Fibroblast of lung (primary cell): ENCODE results near the gene TWSG1. TPM values are rescaled to one million over a fixed set of nuclear protein-coding genes. Genes with fewer than 3 reads are reported as not detected.

ENCODE experiments used
- DNase-seq, 2 donors: peaks; one replicate each; pipeline versions ENCODE4 v3.0.0 to v3.0.0-alpha.2; 2010; ENCODE audit warnings: low read depth in 2 of 2
- H2AFZ ChIP-seq: 2 replicates; pipeline ENCODE4 v1.5.1; 2012; ENCODE audit warnings: low read length, control low read depth, inconsistent platforms
- H3K27ac ChIP-seq: 2 replicates; pipeline ENCODE4 v1.5.1; 2011; ENCODE audit warnings: low read length, control low read depth; ENCODE audit not compliant: insufficient read depth
- H3K27me3 ChIP-seq: 2 replicates; pipeline ENCODE4 v1.5.1; 2011; ENCODE audit warnings: mild to moderate bottlenecking, low read length; ENCODE audit not compliant: control insufficient read depth, insufficient read depth
- H3K36me3 ChIP-seq: 2 replicates; pipeline ENCODE4 v1.5.1; 2011; ENCODE audit warnings: low read length; ENCODE audit not compliant: control insufficient read depth, insufficient read depth
- H3K4me1 ChIP-seq: 2 replicates; pipeline ENCODE4 v1.5.1; 2011; ENCODE audit warnings: low read length; ENCODE audit not compliant: control insufficient read depth, insufficient read depth; ENCODE audit errors: extremely low read depth
- H3K4me2 ChIP-seq: 2 replicates; pipeline ENCODE4 v1.5.1; 2011; ENCODE audit warnings: low read length, control low read depth; ENCODE audit not compliant: insufficient read depth; ENCODE audit errors: extremely low read depth
- H3K4me3 ChIP-seq, 4 experiments: fragments of 200-600 bp in 1 of 4; sonication (generic) in 1 of 4; replicated peaks in 1 of 4; 2 replicates each; pipeline ENCODE4 v1.5.1; 2011 to 2016; ENCODE audit warnings: low read length in 4 of 4, low read depth in 3 of 4, mild to moderate bottlenecking in 3 of 4, control low read depth in 2 of 4, inconsistent platforms in 1 of 4, mixed read lengths in 1 of 4; ENCODE audit not compliant: insufficient read depth in 1 of 4; ENCODE audit errors: control extremely low read depth in 1 of 4
- H3K79me2 ChIP-seq: 2 replicates; pipeline ENCODE4 v1.5.1; 2012; ENCODE audit warnings: mild to moderate bottlenecking, low read length, inconsistent platforms; ENCODE audit not compliant: control insufficient read depth, insufficient read depth
- H3K9ac ChIP-seq: 2 replicates; pipeline ENCODE4 v1.5.1; 2011; ENCODE audit warnings: mild to moderate bottlenecking, low read length, control low read depth; ENCODE audit not compliant: insufficient read depth
- H3K9me3 ChIP-seq: 2 replicates; pipeline ENCODE4 v1.5.1; 2012; ENCODE audit warnings: low read depth, low read length; ENCODE audit not compliant: control insufficient read depth, insufficient read depth
- H4K20me1 ChIP-seq: 2 replicates; pipeline ENCODE4 v1.5.1; 2011; ENCODE audit warnings: low read length; ENCODE audit not compliant: control insufficient read depth, insufficient read depth; ENCODE audit errors: extremely low read depth
- EZH2 ChIP-seq: IDR thresholded peaks from 2 replicates; pipeline ENCODE4 v1.5.1; 2012; ENCODE audit warnings: low read length, control low read depth, mild to moderate bottlenecking; ENCODE audit errors: missing control alignments
- polyA plus RNA-seq, 2 donors: library from polyadenylated mRNA; depleted of rRNA in 1 of 2; stranded (reverse) in 1 of 2; unstranded in 1 of 2; fragments of >200 nt; gene quantifications; 2 replicates each; pipeline ENCODE4 v1.2.1, GENCODE V29; 2011 to 2012; ENCODE audit warnings: missing spikeins in 1 of 2
- total RNA-seq: library from RNA; depleted of rRNA; stranded (reverse); fragments of >200 nt; gene quantifications from 2 replicates; pipeline ENCODE4 v1.2.1, GENCODE V29; 2014
- TF ChIP-seq, protein P1 (sequence below), 2 donors: IDR thresholded peaks in 1 of 2; conservative IDR thresholded peaks in 1 of 2; 1 replicate in 1 of 2; 2 replicates in 1 of 2; pipeline ENCODE4 v1.5.1; 2011 to 2012; ENCODE audit warnings: low read length in 2 of 2, control low read depth in 1 of 2, inconsistent platforms in 1 of 2, low read depth in 1 of 2, mild to moderate bottlenecking in 1 of 2

The TWSG1 gene
- total and polyA plus RNA-seq, 2 donors (not counting 1 experiment from before 2014, with no cell fraction given), result 188 to 216 TPM

- DNase-seq, result no peak
- Histone ChIP-seq H3K9me3 (no peaks in the 10 kb centered on the region), H3K79me2 (no peaks in the 10 kb centered on the region), H3K4me1 (peaks cover 2% of the 10 kb centered on the region), H3K36me3 (no peaks in the 10 kb centered on the region), H3K4me3 (no peak overlapping the region), H2AFZ (no peak overlapping the region), H3K4me2 (no peak overlapping the region), H3K27ac (no peak overlapping the region), H3K9ac (no peak overlapping the region), H4K20me1 (no peaks in the 10 kb centered on the region), H3K27me3 (no peaks in the 10 kb centered on the region)
- TF ChIP-seq, protein P1, sequence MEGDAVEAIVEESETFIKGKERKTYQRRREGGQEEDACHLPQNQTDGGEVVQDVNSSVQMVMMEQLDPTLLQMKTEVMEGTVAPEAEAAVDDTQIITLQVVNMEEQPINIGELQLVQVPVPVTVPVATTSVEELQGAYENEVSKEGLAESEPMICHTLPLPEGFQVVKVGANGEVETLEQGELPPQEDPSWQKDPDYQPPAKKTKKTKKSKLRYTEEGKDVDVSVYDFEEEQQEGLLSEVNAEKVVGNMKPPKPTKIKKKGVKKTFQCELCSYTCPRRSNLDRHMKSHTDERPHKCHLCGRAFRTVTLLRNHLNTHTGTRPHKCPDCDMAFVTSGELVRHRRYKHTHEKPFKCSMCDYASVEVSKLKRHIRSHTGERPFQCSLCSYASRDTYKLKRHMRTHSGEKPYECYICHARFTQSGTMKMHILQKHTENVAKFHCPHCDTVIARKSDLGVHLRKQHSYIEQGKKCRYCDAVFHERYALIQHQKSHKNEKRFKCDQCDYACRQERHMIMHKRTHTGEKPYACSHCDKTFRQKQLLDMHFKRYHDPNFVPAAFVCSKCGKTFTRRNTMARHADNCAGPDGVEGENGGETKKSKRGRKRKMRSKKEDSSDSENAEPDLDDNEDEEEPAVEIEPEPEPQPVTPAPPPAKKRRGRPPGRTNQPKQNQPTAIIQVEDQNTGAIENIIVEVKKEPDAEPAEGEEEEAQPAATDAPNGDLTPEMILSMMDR (conservative IDR thresholded peaks at IDR 0.05 in 1 of 2, IDR thresholded peaks at IDR 0.05 in 1 of 2; ENCODE audit: low read depth in 1 of 2, low read length in 2 of 2), result no peak
- no peak for TF ChIP-seq EZH2
Measured at GRCh38 chr18:9293948-9294347, 40.6 kb upstream of the TWSG1 start.

DNA sequence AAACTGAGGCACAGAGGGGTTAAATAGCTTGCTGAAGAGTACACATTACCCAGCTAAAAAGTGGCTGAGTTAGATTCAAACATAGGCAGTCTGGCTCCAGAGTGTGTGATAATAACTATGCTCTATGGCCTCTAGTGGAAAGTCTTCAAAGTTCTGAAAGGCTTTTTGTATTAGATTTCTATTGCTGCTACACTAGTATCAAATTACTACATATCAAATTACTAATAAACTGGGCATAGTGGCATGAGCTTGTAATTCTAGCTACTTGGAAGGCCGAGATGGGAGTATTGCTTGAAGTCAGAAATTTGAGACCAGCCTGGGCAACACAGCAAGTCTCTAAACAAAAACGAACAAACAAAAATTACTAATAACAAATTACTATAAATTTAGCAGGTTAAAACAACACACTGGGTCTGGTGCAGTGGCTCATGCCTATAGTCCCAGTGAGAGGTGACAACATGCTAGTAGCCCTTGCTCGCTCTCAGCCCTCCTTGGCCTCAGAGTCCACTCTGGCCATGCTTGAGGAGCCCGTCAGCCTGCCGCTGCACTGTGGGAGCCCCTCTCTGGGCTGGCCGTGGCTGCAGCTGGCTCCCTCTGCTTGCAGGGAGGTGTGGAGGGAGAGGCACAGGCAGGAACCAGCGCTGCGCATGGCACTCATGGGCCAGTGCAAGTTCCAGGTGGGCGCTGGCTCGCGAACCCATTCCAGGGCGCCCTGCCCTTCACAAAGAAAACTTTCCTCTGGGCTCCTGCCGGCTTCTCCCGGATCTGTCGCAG, 38.2 kb upstream of the TWSG1 start:
- DNase-seq, result peak in 1 of 2 donors; percentile 51
- Histone ChIP-seq H3K4me2 (no peak overlapping the region), H3K9ac (no peak overlapping the region)

DNA sequence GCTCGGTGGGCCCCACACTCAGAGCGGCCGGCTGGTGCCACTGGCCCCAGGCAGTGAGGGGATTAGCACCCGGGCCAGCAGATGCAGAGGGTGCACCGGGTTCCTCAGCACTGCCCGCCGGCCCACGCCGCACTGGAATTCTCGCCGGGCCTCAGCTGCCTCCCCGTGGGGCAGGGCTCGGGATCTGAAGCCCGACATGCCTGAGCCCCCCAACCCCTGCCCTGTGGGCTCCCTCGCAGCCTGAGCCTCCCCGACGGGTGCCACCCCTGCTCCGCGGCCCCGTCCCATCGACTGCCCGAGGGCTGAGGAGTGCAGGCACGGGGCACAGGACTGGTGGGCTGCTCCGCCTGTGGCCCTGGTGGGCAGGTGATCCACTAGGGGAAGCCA, 37.6 kb upstream of the TWSG1 start:
- TF ChIP-seq, protein P1 (conservative IDR thresholded peaks at IDR 0.05 in 1 of 2, IDR thresholded peaks at IDR 0.05 in 1 of 2; ENCODE audit: low read depth in 1 of 2, low read length in 2 of 2), result no peak
- no peak for TF ChIP-seq EZH2
- DNase-seq, result no peak
- Histone ChIP-seq H3K36me3 (no peaks in the 10 kb centered on the region), H3K4me2 (no peak overlapping the region), H3K9me3 (no peaks in the 10 kb centered on the region), H3K4me1 (no peaks in the 10 kb centered on the region), H3K27ac (no peak overlapping the region), H3K9ac (no peak overlapping the region), H3K27me3 (no peaks in the 10 kb centered on the region), H2AFZ (no peak overlapping the region), H3K79me2 (no peaks in the 10 kb centered on the region), H4K20me1 (no peaks in the 10 kb centered on the region), H3K4me3 (no peak overlapping the region)

More for the DNA sequence above, 38.2 kb upstream of the TWSG1 start:
- H2AFZ ChIP-seq, result no peak overlapping the region
- no peaks in the 10 kb centered on the region for H3K27me3 ChIP-seq
- no peaks in the 10 kb centered on the region for H4K20me1 ChIP-seq
- no peaks in the 10 kb centered on the region for H3K79me2 ChIP-seq
- no peak overlapping the region for H3K27ac ChIP-seq
- H3K4me1 ChIP-seq, result no peaks in the 10 kb centered on the region
- no peaks in the 10 kb centered on the region for H3K36me3 ChIP-seq
- no peak for TF ChIP-seq EZH2
- TF ChIP-seq, protein P1 (conservative IDR thresholded peaks at IDR 0.05 in 1 of 2, IDR thresholded peaks at IDR 0.05 in 1 of 2; ENCODE audit: low read depth in 1 of 2, low read length in 2 of 2), result no peak
- H3K4me3 ChIP-seq, result no peak overlapping the region
- H3K9me3 ChIP-seq, result no peaks in the 10 kb centered on the region
